Osteoblast (primary cell): Measurements from ENCODE around the gene PIAS1. TPM values are rescaled to one million over a fixed set of nuclear protein-coding genes. Genes with fewer than 3 reads are reported as not detected.

ENCODE experiments used
- DNase-seq: peaks from one replicate; pipeline ENCODE4 v3.0.0; 2011; ENCODE audit warnings: low spot score, mixed read lengths; ENCODE audit not compliant: insufficient read length; ENCODE audit errors: missing footprints
- H2AFZ ChIP-seq: 2 replicates; pipeline ENCODE4 v1.6.0; 2011; ENCODE audit warnings: mild to moderate bottlenecking, low read length
- H3K27ac ChIP-seq: 2 replicates; pipeline ENCODE4 v1.5.1; 2011; ENCODE audit warnings: mild to moderate bottlenecking, low read depth, low read length, moderate library complexity
- H3K27me3 ChIP-seq: 2 replicates; pipeline ENCODE4 v1.6.0; 2012; ENCODE audit warnings: mild to moderate bottlenecking, control low read depth, inconsistent platforms, low read length, moderate library complexity; ENCODE audit not compliant: insufficient read depth
- H3K36me3 ChIP-seq: 2 replicates; pipeline ENCODE4 v1.5.1; 2011; ENCODE audit warnings: mild to moderate bottlenecking, low read length, control low read depth, moderate library complexity; ENCODE audit not compliant: insufficient read depth
- H3K4me1 ChIP-seq: 2 replicates; pipeline ENCODE4 v1.5.1; 2011; ENCODE audit warnings: mild to moderate bottlenecking, low read length, control low read depth, moderate library complexity; ENCODE audit not compliant: insufficient read depth
- H3K4me2 ChIP-seq: 2 replicates; pipeline ENCODE4 v1.6.0; 2011; ENCODE audit warnings: mild to moderate bottlenecking, low read length; ENCODE audit not compliant: insufficient read depth
- H3K4me3 ChIP-seq: fragments of 200-600 bp; sonication (generic); 3 replicates; pipeline ENCODE4 v1.5.1; 2012; ENCODE audit warnings: mild to moderate bottlenecking, low read length, inconsistent platforms; ENCODE audit not compliant: insufficient read depth
- H3K79me2 ChIP-seq: 2 replicates; pipeline ENCODE4 v1.6.0; 2012; ENCODE audit warnings: mild to moderate bottlenecking, low read length, control low read depth, inconsistent platforms; ENCODE audit not compliant: insufficient read depth
- H3K9me3 ChIP-seq: 2 replicates; pipeline ENCODE4 v1.5.1; 2011; ENCODE audit warnings: low read depth, low read length, control low read depth
- H4K20me1 ChIP-seq: 2 replicates; pipeline ENCODE4 v1.6.0; 2012; ENCODE audit warnings: mild to moderate bottlenecking, low read length, control low read depth; ENCODE audit not compliant: insufficient read depth
- CTCF ChIP-seq: IDR thresholded peaks from 2 replicates; pipeline ENCODE4 v1.5.1; 2011; ENCODE audit warnings: mild to moderate bottlenecking, low read depth, low read length, moderate library complexity; ENCODE audit errors: extremely low read depth
- total RNA-seq: library from RNA; depleted of rRNA; stranded (reverse); fragments of >200 nt; gene quantifications from 2 replicates; pipeline ENCODE4 v1.2.3, GENCODE V29; 2012

The PIAS1 gene
- total RNA-seq, 1 donor = 29.0 TPM

- Histone ChIP-seq H2AFZ (no peak overlapping the region), H3K4me3 (no peak overlapping the region), H3K4me1 (peaks cover 20% of the 10 kb centered on the region), H3K27ac (no peak overlapping the region), H3K27me3 (no peaks in the 10 kb centered on the region), H4K20me1 (no peaks in the 10 kb centered on the region), H3K4me2 (no peak overlapping the region), H3K36me3 (no peaks in the 10 kb centered on the region), H3K79me2 (peaks cover 12% of the 10 kb centered on the region), H3K9me3 (no peaks in the 10 kb centered on the region)
- no peak for DNase-seq
- TF ChIP-seq CTCF = no peak
Measured at GRCh38 chr15:68152342-68152741, 98.2 kb downstream of the PIAS1 start.

GRCh38 chr15:68154923-68155559, 100.9 kb downstream of the PIAS1 start:
- Histone ChIP-seq H3K27me3 (no peaks in the 10 kb centered on the region), H3K9me3 (no peaks in the 10 kb centered on the region), H3K27ac (no peak overlapping the region), H3K79me2 (peaks cover 7% of the 10 kb centered on the region), H3K4me2 (no peak overlapping the region), H3K36me3 (peaks cover 8% of the 10 kb centered on the region), H3K4me3 (no peak overlapping the region), H4K20me1 (no peaks in the 10 kb centered on the region), H2AFZ (no peak overlapping the region), H3K4me1 (peaks cover 5% of the 10 kb centered on the region)
- TF ChIP-seq CTCF = peak; percentile 81
- DNase-seq = peak; percentile 60

GRCh38 chr15:68157074-68157473, 103.0 kb downstream of the PIAS1 start:
- Histone ChIP-seq H4K20me1 (no peaks in the 10 kb centered on the region), H3K27ac (no peak overlapping the region), H3K4me3 (no peak overlapping the region), H2AFZ (no peak overlapping the region), H3K36me3 (peaks cover 8% of the 10 kb centered on the region), H3K27me3 (no peaks in the 10 kb centered on the region), H3K9me3 (no peaks in the 10 kb centered on the region), H3K4me2 (no peak overlapping the region), H3K4me1 (no peaks in the 10 kb centered on the region), H3K79me2 (peaks cover 3% of the 10 kb centered on the region)
- TF ChIP-seq CTCF = no peak
- DNase-seq = no peak

- H3K27ac ChIP-seq = no peak overlapping the region
- H3K4me3 ChIP-seq = no peak overlapping the region
- no peak overlapping the region for H3K4me2 ChIP-seq
- H3K4me1 ChIP-seq = no peaks in the 10 kb centered on the region
- H2AFZ ChIP-seq = no peak overlapping the region
- no peaks in the 10 kb centered on the region for H3K79me2 ChIP-seq
- peaks cover 11% of the 10 kb centered on the region for H3K36me3 ChIP-seq
- H3K27me3 ChIP-seq = no peaks in the 10 kb centered on the region
- TF ChIP-seq CTCF = no peak
- no peak for DNase-seq
- H3K9me3 ChIP-seq = no peaks in the 10 kb centered on the region
- no peaks in the 10 kb centered on the region for H4K20me1 ChIP-seq
Measured at GRCh38 chr15:68158046-68158628, 104.0 kb downstream of the PIAS1 start.
